Prostate gland (tissue), 2 donors: ENCODE measurements around the gene SYT2. TPM values are rescaled to one million over a fixed set of nuclear protein-coding genes. Genes with fewer than 3 reads are reported as not detected.
"Not testable (repeated sequence)": the region's sequence is repeated elsewhere in the genome, so short reads cannot be mapped to it uniquely, and the experiment has no call there.

Experiments
- DNase-seq: peaks from one replicate; pipeline ENCODE4 v3.0.0-alpha.2; 2019; ENCODE audit warnings: low spot score
- H3K27ac ChIP-seq, 2 donors: fragments of 200-600 bp; sonication (generic); 2 replicates each; pipeline ENCODE4 v1.5.1; 2017 to 2019
- H3K27me3 ChIP-seq: fragments of 200-600 bp; sonication (generic); replicated peaks from 2 replicates; pipeline ENCODE4 v1.5.1; 2019; ENCODE audit not compliant: insufficient read depth
- H3K36me3 ChIP-seq, 2 donors: fragments of 200-600 bp; sonication (generic); 1 replicate in 1 of 2; 2 replicates in 1 of 2; pipeline versions ENCODE4 v1.5.1 to v1.8.1; 2017 to 2019
- H3K4me1 ChIP-seq: fragments of 200-600 bp; sonication (generic); replicated peaks from 2 replicates; pipeline ENCODE4 v1.5.1; 2019
- H3K4me3 ChIP-seq, 2 donors: fragments of 200-600 bp; sonication (generic); 2 replicates each; pipeline ENCODE4 v1.5.1; 2017 to 2019
- H3K9me3 ChIP-seq: fragments of 200-600 bp; sonication (generic); 2 replicates; pipeline ENCODE4 v1.5.1; 2017
- CTCF ChIP-seq, 4 experiments: fragments of 200-600 bp in 2 of 4; fragments of 450-650 bp in 2 of 4; sonication (generic) in 2 of 4; IDR thresholded peaks; 1 replicate in 3 of 4; 2 replicates in 1 of 4; pipeline ENCODE4 v1.5.1; 2016 to 2019; ENCODE audit warnings: antibody characterized with exemption in 4 of 4, mild to moderate bottlenecking in 2 of 4, moderate library complexity in 2 of 4
- POLR2A ChIP-seq: fragments of 450-650 bp; IDR thresholded peaks from one replicate; pipeline ENCODE4 v1.6.1; 2016; ENCODE audit warnings: antibody characterized with exemption, mild to moderate bottlenecking
- POLR2AphosphoS5 ChIP-seq: sonication (generic); formaldehyde crosslinking; IDR thresholded peaks from one replicate; pipeline ENCODE4 v1.6.1; 2017; ENCODE audit warnings: antibody characterized with exemption
- WGBS: methylation state at CpG from one replicate; pipeline ENCODE4 v1.1.5; 2018; 5-methylcytosine and 5-hydroxymethylcytosine counted together
- intact Hi-C: fragments of 100-400 bp; cut with DNase I; formaldehyde crosslinking; loops from one replicate; pipeline ENCODE4 v1.14.2; 2022
- total RNA-seq, 2 donors: library from RNA; depleted of rRNA; stranded (reverse); fragments of >200 nt; gene quantifications; one replicate each; pipeline ENCODE4 v1.1.0, GENCODE V29; 2016

The SYT2 gene
- total RNA-seq, 2 donors from 2014 or later = 0.09 to 7.1 TPM

GRCh38 chr1:202562444-202563060 lies 147.7 kb downstream of the SYT2 start:
- no peak for DNase-seq
- H3K4me1 ChIP-seq = peaks cover 4% of the 10 kb centered on the region
- 43% methylated on average over 13 of the region's 13 CpGs for WGBS

GRCh38 chr1:202561726-202562443 lies 148.4 kb downstream of the SYT2 start:
- no peak for DNase-seq
- intact Hi-C loops = no loop called here
- Histone ChIP-seq H3K27me3 (no peaks in the 10 kb centered on the region), H3K4me1 (peaks cover 4% of the 10 kb centered on the region), H3K9me3 (no peaks in the 10 kb centered on the region), H3K36me3 (no peaks in the 10 kb centered on the region), H3K27ac (peak overlapping the region; percentile 19 to 23), H3K4me3 (no peak overlapping the region)
- TF ChIP-seq CTCF (IDR thresholded peaks at IDR 0.05) (no peak), POLR2A (no peak), POLR2AphosphoS5 (no peak)
- 71% methylated on average over 2 of the region's 2 CpGs for WGBS

More at GRCh38 chr1:202562444-202563060, 147.7 kb downstream of the SYT2 start:
- no peaks in the 10 kb centered on the region for H3K27me3 ChIP-seq
- no peak overlapping the region for H3K4me3 ChIP-seq
- peak overlapping the region; percentile 19 to 23 for H3K27ac ChIP-seq
- H3K9me3 ChIP-seq = no peaks in the 10 kb centered on the region
- H3K36me3 ChIP-seq = no peaks in the 10 kb centered on the region
- TF ChIP-seq CTCF (IDR thresholded peaks at IDR 0.05) (no peak), POLR2AphosphoS5 (no peak), POLR2A (no peak)
- intact Hi-C loops = no loop called here

GRCh38 chr1:202561240-202561639 lies 149.0 kb downstream of the SYT2 start:
- H3K9me3 ChIP-seq = no peaks in the 10 kb centered on the region
- H3K36me3 ChIP-seq = no peaks in the 10 kb centered on the region
- peaks cover 3% of the 10 kb centered on the region for H3K4me1 ChIP-seq
- no peak for DNase-seq
- 63% methylated on average over 1 of the region's 1 CpG for WGBS
- no peaks in the 10 kb centered on the region for H3K27me3 ChIP-seq
- TF ChIP-seq CTCF (IDR thresholded peaks at IDR 0.05) = no peak
- no peak for TF ChIP-seq POLR2AphosphoS5
- TF ChIP-seq POLR2A = no peak
- intact Hi-C loops = no loop called here
- H3K27ac ChIP-seq = no peak overlapping the region
- H3K4me3 ChIP-seq = no peak overlapping the region

GRCh38 chr1:202557662-202558061 lies 152.6 kb downstream of the SYT2 start:
- H3K4me1 ChIP-seq, H3K27me3 ChIP-seq, H3K4me3 ChIP-seq, H3K9me3 ChIP-seq, H3K27ac ChIP-seq, intact Hi-C loops, H3K36me3 ChIP-seq, DNase-seq: not testable (repeated sequence)
- WGBS = 70% methylated on average over 1 of the region's 1 CpG

GRCh38 chr1:202556037-202556436 lies 154.2 kb downstream of the SYT2 start:
- H3K9me3 ChIP-seq, DNase-seq, H3K36me3 ChIP-seq, H3K4me3 ChIP-seq, H3K27me3 ChIP-seq, intact Hi-C loops, H3K27ac ChIP-seq, H3K4me1 ChIP-seq: not testable (repeated sequence)
- WGBS = 91% methylated on average over 4 of the region's 4 CpGs

GRCh38 chr1:202554619-202555018 lies 155.6 kb downstream of the SYT2 start:
- intact Hi-C loops, H3K9me3 ChIP-seq, H3K27me3 ChIP-seq, DNase-seq, H3K4me3 ChIP-seq, H3K36me3 ChIP-seq, H3K4me1 ChIP-seq: not testable (repeated sequence)
- H3K27ac ChIP-seq = peak overlapping the region in 1 of 2 donors; percentile 3
- WGBS = 39% methylated on average over 4 of the region's 4 CpGs
- TF ChIP-seq POLR2AphosphoS5 = peak; percentile 25
